ENCODE data around the gene FAM186B.

Gene FAM186B

GRCh38 chr12:49647827-49648711 is 42.6 kb upstream of the FAM186B start:
- H3K27ac ChIP-seq (ENCODE audit: low read length): peak overlapping the region; percentile 40; the same call in 1 of the 2 replicates
- peaks cover 82% of the 10 kb centered on the region for H3K36me3 ChIP-seq (ENCODE audit: insufficient read depth, low read length)
- H3K4me2 ChIP-seq (ENCODE audit: insufficient read depth, low read length): no peak overlapping the region
- no peaks in the 10 kb centered on the region for H3K79me2 ChIP-seq (ENCODE audit: insufficient read depth, low read length)
- H3K4me3 ChIP-seq (ENCODE audit: low read depth in 1 of 2, low read length in 2 of 2): no peak overlapping the region
- TF ChIP-seq EZH2 (IDR thresholded peaks at IDR 0.05; ENCODE audit: borderline replicate concordance, low read depth, low read length, severe bottlenecking): no peak
- TF ChIP-seq, protein P1, sequence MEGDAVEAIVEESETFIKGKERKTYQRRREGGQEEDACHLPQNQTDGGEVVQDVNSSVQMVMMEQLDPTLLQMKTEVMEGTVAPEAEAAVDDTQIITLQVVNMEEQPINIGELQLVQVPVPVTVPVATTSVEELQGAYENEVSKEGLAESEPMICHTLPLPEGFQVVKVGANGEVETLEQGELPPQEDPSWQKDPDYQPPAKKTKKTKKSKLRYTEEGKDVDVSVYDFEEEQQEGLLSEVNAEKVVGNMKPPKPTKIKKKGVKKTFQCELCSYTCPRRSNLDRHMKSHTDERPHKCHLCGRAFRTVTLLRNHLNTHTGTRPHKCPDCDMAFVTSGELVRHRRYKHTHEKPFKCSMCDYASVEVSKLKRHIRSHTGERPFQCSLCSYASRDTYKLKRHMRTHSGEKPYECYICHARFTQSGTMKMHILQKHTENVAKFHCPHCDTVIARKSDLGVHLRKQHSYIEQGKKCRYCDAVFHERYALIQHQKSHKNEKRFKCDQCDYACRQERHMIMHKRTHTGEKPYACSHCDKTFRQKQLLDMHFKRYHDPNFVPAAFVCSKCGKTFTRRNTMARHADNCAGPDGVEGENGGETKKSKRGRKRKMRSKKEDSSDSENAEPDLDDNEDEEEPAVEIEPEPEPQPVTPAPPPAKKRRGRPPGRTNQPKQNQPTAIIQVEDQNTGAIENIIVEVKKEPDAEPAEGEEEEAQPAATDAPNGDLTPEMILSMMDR (IDR thresholded peaks at IDR 0.05; ENCODE audit: borderline replicate concordance, extremely low read depth, low read length, poor library complexity, severe bottlenecking): no peak
- no peaks in the 10 kb centered on the region for H3K27me3 ChIP-seq (ENCODE audit: insufficient read depth, low read length, poor library complexity)
- no peak overlapping the region for H3K9ac ChIP-seq (ENCODE audit: low read depth, low read length)
- DNase-seq (no peak), ATAC-seq (ENCODE audit: insufficient read depth, low read depth) (no peak)
- no peaks in the 10 kb centered on the region for H4K20me1 ChIP-seq (ENCODE audit: insufficient read depth, low read length)
- no peak overlapping the region for H2AFZ ChIP-seq (ENCODE audit: low read depth, low read length)
- H3K9me3 ChIP-seq (ENCODE audit: insufficient read depth, low read length, severe bottlenecking): no peaks in the 10 kb centered on the region
- peaks cover 6% of the 10 kb centered on the region for H3K4me1 ChIP-seq (ENCODE audit: insufficient read depth, low read length)

- Histone ChIP-seq H3K9me3 (ENCODE audit: insufficient read depth, low read length, severe bottlenecking) (no peaks in the 10 kb centered on the region), H3K4me3 (ENCODE audit: low read depth in 1 of 2, low read length in 2 of 2) (no peak overlapping the region), H3K4me2 (ENCODE audit: insufficient read depth, low read length) (no peak overlapping the region), H3K79me2 (ENCODE audit: insufficient read depth, low read length) (no peaks in the 10 kb centered on the region), H3K27ac (ENCODE audit: low read length) (peak overlapping the region; percentile 4; the same call in 1 of the 2 replicates), H3K9ac (ENCODE audit: low read depth, low read length) (no peak overlapping the region), H2AFZ (ENCODE audit: low read depth, low read length) (no peak overlapping the region), H4K20me1 (ENCODE audit: insufficient read depth, low read length) (no peaks in the 10 kb centered on the region), H3K36me3 (ENCODE audit: insufficient read depth, low read length) (peaks cover 74% of the 10 kb centered on the region), H3K4me1 (ENCODE audit: insufficient read depth, low read length) (peaks cover 6% of the 10 kb centered on the region), H3K27me3 (ENCODE audit: insufficient read depth, low read length, poor library complexity) (no peaks in the 10 kb centered on the region)
- ATAC-seq (ENCODE audit: insufficient read depth, low read depth) (no peak), DNase-seq (no peak)
- TF ChIP-seq, protein P1 (IDR thresholded peaks at IDR 0.05; ENCODE audit: borderline replicate concordance, extremely low read depth, low read length, poor library complexity, severe bottlenecking): no peak
- TF ChIP-seq EZH2 (IDR thresholded peaks at IDR 0.05; ENCODE audit: borderline replicate concordance, low read depth, low read length, severe bottlenecking): no peak
Measured at GRCh38 chr12:49646871-49647654, 41.6 kb upstream of the FAM186B start.

DNA sequence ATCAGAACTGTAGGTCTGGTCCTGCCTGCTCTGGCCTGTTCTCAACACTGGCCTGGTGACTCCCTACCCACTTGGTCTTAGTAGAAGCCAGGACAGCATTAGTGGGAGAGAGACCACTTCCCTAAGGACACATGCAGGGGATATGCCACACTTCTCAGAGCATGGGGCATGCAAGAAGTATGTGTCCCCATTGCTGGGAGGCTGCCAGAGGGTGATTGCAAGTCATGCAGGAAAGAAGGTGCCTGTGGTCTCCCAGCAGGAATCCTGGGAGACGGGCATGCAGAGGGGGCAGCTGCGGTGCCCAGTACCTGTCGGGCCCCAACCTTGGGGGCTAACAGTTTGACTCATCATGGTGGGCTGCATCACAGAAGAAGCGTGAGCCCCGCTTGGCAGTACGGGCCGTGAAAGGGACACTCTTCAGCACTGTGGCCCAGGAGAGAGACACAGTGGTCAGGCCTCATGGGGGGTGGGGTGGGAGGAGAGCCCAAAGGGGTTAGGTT is 40.9 kb upstream of the FAM186B start:
- no peak overlapping the region for H3K4me2 ChIP-seq (ENCODE audit: insufficient read depth, low read length)
- H3K79me2 ChIP-seq (ENCODE audit: insufficient read depth, low read length): no peaks in the 10 kb centered on the region
- no peaks in the 10 kb centered on the region for H3K27me3 ChIP-seq (ENCODE audit: insufficient read depth, low read length, poor library complexity)
- peaks cover 74% of the 10 kb centered on the region for H3K36me3 ChIP-seq (ENCODE audit: insufficient read depth, low read length)
- H3K27ac ChIP-seq (ENCODE audit: low read length): no peak overlapping the region; the same call in 1 of the 2 replicates
- no peak overlapping the region for H3K4me3 ChIP-seq (ENCODE audit: low read depth in 1 of 2, low read length in 2 of 2)
- ATAC-seq (ENCODE audit: insufficient read depth, low read depth) (no peak), DNase-seq (no peak)
- no peaks in the 10 kb centered on the region for H4K20me1 ChIP-seq (ENCODE audit: insufficient read depth, low read length)
- H3K4me1 ChIP-seq (ENCODE audit: insufficient read depth, low read length): peaks cover 6% of the 10 kb centered on the region
- no peak for TF ChIP-seq EZH2 (IDR thresholded peaks at IDR 0.05; ENCODE audit: borderline replicate concordance, low read depth, low read length, severe bottlenecking)
- TF ChIP-seq, protein P1 (IDR thresholded peaks at IDR 0.05; ENCODE audit: borderline replicate concordance, extremely low read depth, low read length, poor library complexity, severe bottlenecking): no peak
- H3K9ac ChIP-seq (ENCODE audit: low read depth, low read length): no peak overlapping the region
- H2AFZ ChIP-seq (ENCODE audit: low read depth, low read length): no peak overlapping the region
- H3K9me3 ChIP-seq (ENCODE audit: insufficient read depth, low read length, severe bottlenecking): no peaks in the 10 kb centered on the region
